ENCODE measurements around the gene CADPS2. TPM values are rescaled to one million over a fixed set of nuclear protein-coding genes. Genes with fewer than 3 reads are reported as not detected.

Gene CADPS2
- total and polyA plus RNA-seq, 4 experiments from 2014 or later: not detected

- no peak overlapping the region for H3K27ac Mint-ChIP-seq
- H3K4me3 Mint-ChIP-seq: no peak overlapping the region
- H3K36me3 Mint-ChIP-seq: no peaks in the 10 kb centered on the region
- Histone ChIP-seq H3K4me1 (ENCODE audit: insufficient read depth, low read length) (no peaks in the 10 kb centered on the region), H3K27ac (ENCODE audit: low read depth, low read length) (no peak overlapping the region), H3K27me3 (ENCODE audit: insufficient read depth, low read length) (no peaks in the 10 kb centered on the region), H3K9me3 (ENCODE audit: control insufficient read depth in 1 of 2, low read length in 2 of 2) (no peaks in the 10 kb centered on the region), H3K36me3 (ENCODE audit: insufficient read depth, low read length) (no peaks in the 10 kb centered on the region), H3K4me3 (ENCODE audit: low read length in 2 of 2) (no peak overlapping the region)
- no peaks in the 10 kb centered on the region for H3K4me1 Mint-ChIP-seq
- ChIA-PET CTCF (ENCODE audit: partially characterized antibody) (no interaction called here), POLR2A (ENCODE audit: partially characterized antibody) (no interaction called here)
- no peak for DNase-seq
- H3K9me3 Mint-ChIP-seq: peaks cover 0 to 14% (median 7%) of the 10 kb centered on the region in 8 donors
- H3K27me3 Mint-ChIP-seq: no peaks in the 10 kb centered on the region
- intact Hi-C loops (cut with micrococcal nuclease): no loop called here
These were observed 191.6 kb downstream of the CADPS2 start for GRCh38 chr7:122694697-122695096.

- H3K36me3 Mint-ChIP-seq: no peaks in the 10 kb centered on the region
- CTCF ChIA-PET (ENCODE audit: partially characterized antibody): no interaction called here
These were observed 193.4 kb downstream of the CADPS2 start for GRCh38 chr7:122692769-122693309.

GRCh38 chr7:122691569-122692235 is 194.6 kb downstream of the CADPS2 start:
- no peaks in the 10 kb centered on the region for H3K27me3 ChIP-seq (ENCODE audit: insufficient read depth, low read length)
- no peak overlapping the region for H3K4me3 Mint-ChIP-seq
- POLR2A ChIA-PET (ENCODE audit: partially characterized antibody): no interaction called here
- no peak for DNase-seq
- H3K4me1 Mint-ChIP-seq: no peaks in the 10 kb centered on the region
- H3K4me3 ChIP-seq (ENCODE audit: low read length in 2 of 2): no peak overlapping the region
- no peaks in the 10 kb centered on the region for H3K36me3 Mint-ChIP-seq
- no peaks in the 10 kb centered on the region for H3K4me1 ChIP-seq (ENCODE audit: insufficient read depth, low read length)
- no peak overlapping the region for H3K27ac Mint-ChIP-seq
- CTCF ChIA-PET (ENCODE audit: partially characterized antibody): no interaction called here
- no peaks in the 10 kb centered on the region for H3K27me3 Mint-ChIP-seq
- H3K36me3 ChIP-seq (ENCODE audit: insufficient read depth, low read length): no peaks in the 10 kb centered on the region
- intact Hi-C loops (cut with micrococcal nuclease): loop anchor here (2.0 kb wide), 1 partner anchor 59 kb away; no protein-coding TSS in a partner anchor
- H3K9me3 ChIP-seq (ENCODE audit: control insufficient read depth in 1 of 2, low read length in 2 of 2): no peaks in the 10 kb centered on the region
- H3K9me3 Mint-ChIP-seq: peaks cover 0 to 14% (median 7%) of the 10 kb centered on the region in 8 donors
- H3K27ac ChIP-seq (ENCODE audit: low read depth, low read length): no peak overlapping the region

More at GRCh38 chr7:122692769-122693309, 193.4 kb downstream of the CADPS2 start:
- no peaks in the 10 kb centered on the region for H3K27me3 ChIP-seq (ENCODE audit: insufficient read depth, low read length)
- H3K27ac ChIP-seq (ENCODE audit: low read depth, low read length): no peak overlapping the region
- H3K4me3 Mint-ChIP-seq: no peak overlapping the region
- H3K4me1 Mint-ChIP-seq: no peaks in the 10 kb centered on the region
- H3K4me3 ChIP-seq (ENCODE audit: low read length in 2 of 2): no peak overlapping the region
- H3K27ac Mint-ChIP-seq: peak overlapping the region in 1 of 7 donors; percentile 90
- DNase-seq: no peak
- H3K9me3 ChIP-seq (ENCODE audit: control insufficient read depth in 1 of 2, low read length in 2 of 2): no peaks in the 10 kb centered on the region
- intact Hi-C loops (cut with micrococcal nuclease): no loop called here
- POLR2A ChIA-PET (ENCODE audit: partially characterized antibody): no interaction called here
- peaks cover 0 to 12% (median 7%) of the 10 kb centered on the region in 8 donors for H3K9me3 Mint-ChIP-seq
- H3K27me3 Mint-ChIP-seq: no peaks in the 10 kb centered on the region
- no peaks in the 10 kb centered on the region for H3K4me1 ChIP-seq (ENCODE audit: insufficient read depth, low read length)
- H3K36me3 ChIP-seq (ENCODE audit: insufficient read depth, low read length): no peaks in the 10 kb centered on the region

DNA sequence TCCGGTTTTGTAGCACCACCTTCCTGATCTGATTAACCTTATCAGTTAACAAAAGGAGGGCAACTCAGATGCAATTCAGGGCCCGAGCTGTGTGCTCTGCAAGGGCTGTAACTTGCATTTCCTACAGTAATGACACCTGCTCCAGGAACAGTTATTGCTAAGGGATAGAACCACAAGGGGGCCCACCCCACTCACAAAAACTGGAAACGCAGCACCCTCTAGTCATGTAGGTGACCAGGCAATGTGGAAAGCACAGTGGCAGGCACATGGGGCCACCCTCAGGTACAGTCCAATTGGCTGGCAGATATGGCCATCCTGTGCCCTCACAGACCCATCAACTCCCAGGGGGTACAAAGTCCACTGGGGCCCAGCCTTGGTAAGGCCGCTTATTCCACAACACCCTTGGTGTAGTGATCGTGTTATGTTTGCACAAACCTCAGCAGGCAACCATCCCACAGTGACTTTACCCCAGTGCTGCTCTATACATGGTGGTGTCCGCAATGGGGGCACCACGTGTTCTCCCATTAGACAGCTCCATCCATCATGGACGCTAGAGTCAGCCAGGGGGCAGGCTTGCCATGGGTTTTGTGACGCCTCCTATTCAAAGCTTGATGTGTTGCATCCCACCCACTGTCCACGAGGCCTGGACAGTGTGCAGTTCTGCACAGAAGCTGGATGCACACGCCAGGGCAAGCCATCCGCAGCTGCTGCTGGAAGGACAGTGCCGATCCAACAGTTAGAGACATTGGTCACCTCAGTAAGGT is 196.7 kb downstream of the CADPS2 start:
- H3K4me1 ChIP-seq (ENCODE audit: insufficient read depth, low read length): no peaks in the 10 kb centered on the region
- intact Hi-C loops (cut with micrococcal nuclease): loop anchor here (2.0 kb wide), 1 partner anchor 57 kb away; no protein-coding TSS in a partner anchor
- ChIA-PET POLR2A (ENCODE audit: partially characterized antibody) (no interaction called here), CTCF (ENCODE audit: partially characterized antibody) (no interaction called here)
- H3K27me3 ChIP-seq (ENCODE audit: insufficient read depth, low read length): no peaks in the 10 kb centered on the region
- Mint-ChIP-seq H3K36me3 (no peaks in the 10 kb centered on the region), H3K27me3 (no peaks in the 10 kb centered on the region), H3K4me3 (no peak overlapping the region), H3K9me3 (peaks cover 0 to 14% (median 7%) of the 10 kb centered on the region in 8 donors), H3K27ac (no peak overlapping the region), H3K4me1 (no peaks in the 10 kb centered on the region)
- H3K4me3 ChIP-seq (ENCODE audit: low read length in 2 of 2): no peak overlapping the region
- no peak overlapping the region for H3K27ac ChIP-seq (ENCODE audit: low read depth, low read length)
- no peaks in the 10 kb centered on the region for H3K36me3 ChIP-seq (ENCODE audit: insufficient read depth, low read length)
- DNase-seq: no peak
- no peaks in the 10 kb centered on the region for H3K9me3 ChIP-seq (ENCODE audit: control insufficient read depth in 1 of 2, low read length in 2 of 2)

GRCh38 chr7:122688400-122688998 is 197.8 kb downstream of the CADPS2 start:
- ChIA-PET CTCF (ENCODE audit: partially characterized antibody) (no interaction called here), POLR2A (ENCODE audit: partially characterized antibody) (no interaction called here)
- Histone ChIP-seq H3K4me1 (ENCODE audit: insufficient read depth, low read length) (no peaks in the 10 kb centered on the region), H3K36me3 (ENCODE audit: insufficient read depth, low read length) (no peaks in the 10 kb centered on the region), H3K4me3 (ENCODE audit: low read length in 2 of 2) (no peak overlapping the region), H3K27ac (ENCODE audit: low read depth, low read length) (no peak overlapping the region), H3K9me3 (ENCODE audit: control insufficient read depth in 1 of 2, low read length in 2 of 2) (no peaks in the 10 kb centered on the region), H3K27me3 (ENCODE audit: insufficient read depth, low read length) (no peaks in the 10 kb centered on the region)
- Mint-ChIP-seq H3K36me3 (no peaks in the 10 kb centered on the region), H3K27me3 (no peaks in the 10 kb centered on the region), H3K4me1 (no peaks in the 10 kb centered on the region), H3K27ac (no peak overlapping the region), H3K9me3 (peaks cover 0 to 14% (median 6%) of the 10 kb centered on the region in 8 donors), H3K4me3 (no peak overlapping the region)
- intact Hi-C loops (cut with micrococcal nuclease): no loop called here
- DNase-seq: no peak

- Mint-ChIP-seq H3K27ac (no peak overlapping the region), H3K4me1 (no peaks in the 10 kb centered on the region), H3K27me3 (no peaks in the 10 kb centered on the region), H3K4me3 (no peak overlapping the region), H3K9me3 (peaks cover 0 to 4% (median 2%) of the 10 kb centered on the region in 8 donors), H3K36me3 (no peaks in the 10 kb centered on the region)
- ChIA-PET CTCF (ENCODE audit: partially characterized antibody) (interaction anchor here (1.0 kb wide), 1 partner anchor 14 kb away, joined by 4 read pairs; no protein-coding TSS in a partner anchor), POLR2A (ENCODE audit: partially characterized antibody) (no interaction called here)
- Histone ChIP-seq H3K9me3 (ENCODE audit: control insufficient read depth in 1 of 2, low read length in 2 of 2) (no peaks in the 10 kb centered on the region), H3K36me3 (ENCODE audit: insufficient read depth, low read length) (no peaks in the 10 kb centered on the region), H3K27ac (ENCODE audit: low read depth, low read length) (no peak overlapping the region), H3K4me1 (ENCODE audit: insufficient read depth, low read length) (no peaks in the 10 kb centered on the region), H3K27me3 (ENCODE audit: insufficient read depth, low read length) (no peaks in the 10 kb centered on the region), H3K4me3 (ENCODE audit: low read length in 2 of 2) (no peak overlapping the region)
- DNase-seq: no peak
- intact Hi-C loops (cut with micrococcal nuclease): no loop called here
These were observed 199.8 kb downstream of the CADPS2 start for GRCh38 chr7:122686360-122686878.

DNA sequence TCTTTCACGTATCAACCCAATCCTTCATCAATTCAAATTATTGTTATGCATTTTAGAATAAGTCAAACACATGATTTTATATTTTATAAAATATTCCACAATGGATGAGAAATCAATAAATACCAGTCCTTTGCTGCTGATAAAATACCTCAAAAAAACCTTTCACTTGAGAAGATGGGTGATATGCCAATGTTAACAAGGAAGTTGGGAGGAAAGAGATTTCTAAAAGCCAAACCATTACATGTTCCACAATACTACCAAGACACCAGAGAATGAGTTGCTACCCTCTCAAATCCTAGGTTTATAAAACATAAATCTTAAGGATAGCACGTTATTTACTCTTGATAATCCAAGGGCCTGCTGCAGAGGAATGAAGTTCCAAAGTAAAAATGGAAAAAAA is 201.8 kb downstream of the CADPS2 start:
- intact Hi-C loops (cut with micrococcal nuclease): no loop called here
- H3K27ac ChIP-seq (ENCODE audit: low read depth, low read length): no peak overlapping the region
- no peaks in the 10 kb centered on the region for H3K36me3 Mint-ChIP-seq
- no peak overlapping the region for H3K4me3 ChIP-seq (ENCODE audit: low read length in 2 of 2)
- H3K27ac Mint-ChIP-seq: no peak overlapping the region
- no peak overlapping the region for H3K4me3 Mint-ChIP-seq
- ChIA-PET CTCF (ENCODE audit: partially characterized antibody) (no interaction called here), POLR2A (ENCODE audit: partially characterized antibody) (no interaction called here)
- H3K9me3 Mint-ChIP-seq: peaks cover 0 to 11% (median 2%) of the 10 kb centered on the region in 8 donors
- no peaks in the 10 kb centered on the region for H3K36me3 ChIP-seq (ENCODE audit: insufficient read depth, low read length)
- H3K4me1 ChIP-seq (ENCODE audit: insufficient read depth, low read length): no peaks in the 10 kb centered on the region
- DNase-seq: no peak
- H3K4me1 Mint-ChIP-seq: no peaks in the 10 kb centered on the region
- no peaks in the 10 kb centered on the region for H3K27me3 ChIP-seq (ENCODE audit: insufficient read depth, low read length)
- no peaks in the 10 kb centered on the region for H3K27me3 Mint-ChIP-seq
- no peaks in the 10 kb centered on the region for H3K9me3 ChIP-seq (ENCODE audit: control insufficient read depth in 1 of 2, low read length in 2 of 2)
